HepG2 (cell line): Measurements from ENCODE around the gene KIF22. TPM values are rescaled to one million over a fixed set of nuclear protein-coding genes. Genes with fewer than 3 reads are reported as not detected.

Experiments
- CENPX ChIP-seq: sonication (generic); formaldehyde crosslinking; IDR thresholded peaks from 2 replicates; pipeline ENCODE4 v1.9.0; 2021; ENCODE audit warnings: mild to moderate bottlenecking, missing genetic modification reagents, moderate library complexity
- HES4 ChIP-seq: sonication (generic); formaldehyde crosslinking; IDR thresholded peaks from 2 replicates; pipeline ENCODE4 v1.9.0; 2021; ENCODE audit warnings: mild to moderate bottlenecking, missing genetic modification reagents, borderline replicate concordance
- HNF4A ChIP-seq: sonication (generic); formaldehyde crosslinking; IDR thresholded peaks from 2 replicates; pipeline ENCODE4 v1.4.0; 2020; ENCODE audit warnings: missing genetic modification reagents
- HNF4G ChIP-seq, 2 experiments: sonication (generic) in 1 of 2; formaldehyde crosslinking in 1 of 2; IDR thresholded peaks; 2 replicates each; pipeline versions ENCODE4 v1.4.0 to v1.6.1; 2011 to 2020; ENCODE audit warnings: borderline replicate concordance in 2 of 2, low read depth in 2 of 2, mild to moderate bottlenecking in 2 of 2, low read length in 1 of 2, missing genetic modification reagents in 1 of 2, moderate library complexity in 1 of 2
- KLF11 ChIP-seq: IDR thresholded peaks from 2 replicates; pipeline ENCODE4 v1.6.1; 2016; ENCODE audit warnings: missing compliant biosample characterization
- MTF1 ChIP-seq: sonication (generic); formaldehyde crosslinking; IDR thresholded peaks from 2 replicates; pipeline ENCODE4 v1.5.0; 2020; ENCODE audit warnings: missing genetic modification reagents
- POLR2AphosphoS5 ChIP-seq: IDR thresholded peaks from 2 replicates; pipeline ENCODE4 v1.6.1; 2012; ENCODE audit warnings: low read depth, low read length
- SCMH1 ChIP-seq: sonication (generic); formaldehyde crosslinking; IDR thresholded peaks from 2 replicates; pipeline ENCODE4 v1.9.0; 2021; ENCODE audit warnings: missing genetic modification reagents, mild to moderate bottlenecking, borderline replicate concordance
- SNRNP70 ChIP-seq: fragments of 200-400 bp; formaldehyde crosslinking; IDR thresholded peaks from 2 replicates; pipeline ENCODE4 v1.6.1; 2017; ENCODE audit warnings: mild to moderate bottlenecking, low read depth, low read length, moderate library complexity
- SP5 ChIP-seq: IDR thresholded peaks from 2 replicates; pipeline ENCODE4 v1.6.1; 2016; ENCODE audit warnings: low read depth, borderline replicate concordance
- SPEN ChIP-seq: sonication (generic); formaldehyde crosslinking; IDR thresholded peaks from 2 replicates; pipeline ENCODE4 v1.5.1; 2020; ENCODE audit warnings: low read depth, mild to moderate bottlenecking, missing genetic modification reagents
- TFDP2 ChIP-seq: sonication (generic); formaldehyde crosslinking; IDR thresholded peaks from 2 replicates; pipeline ENCODE4 v1.4.0; 2020; ENCODE audit warnings: missing genetic modification reagents
- ZFY ChIP-seq: sonication (generic); formaldehyde crosslinking; IDR thresholded peaks from 2 replicates; pipeline ENCODE4 v1.4.0; 2020; ENCODE audit warnings: missing genetic modification reagents
- ZNF121 ChIP-seq: sonication (generic); formaldehyde crosslinking; IDR thresholded peaks from 2 replicates; pipeline ENCODE4 v1.5.0; 2020; ENCODE audit warnings: mild to moderate bottlenecking, missing genetic modification reagents
- ZNF281 ChIP-seq: sonication (generic); formaldehyde crosslinking; IDR thresholded peaks from 2 replicates; pipeline ENCODE4 v1.4.0; 2020; ENCODE audit warnings: missing genetic modification reagents, borderline replicate concordance
- ZNF362 ChIP-seq: sonication (generic); formaldehyde crosslinking; IDR thresholded peaks from 2 replicates; pipeline ENCODE4 v1.4.0; 2020; ENCODE audit warnings: missing genetic modification reagents, mild to moderate bottlenecking, borderline replicate concordance
- ZNF709 ChIP-seq: sonication (generic); formaldehyde crosslinking; IDR thresholded peaks from 2 replicates; pipeline ENCODE4 v1.5.0; 2020; ENCODE audit warnings: mild to moderate bottlenecking, missing genetic modification reagents
- ZNF777 ChIP-seq: sonication (generic); formaldehyde crosslinking; IDR thresholded peaks from 2 replicates; pipeline ENCODE4 v1.4.0; 2020; ENCODE audit warnings: missing genetic modification reagents
- polyA plus RNA-seq, 8 experiments: library from polyadenylated mRNA; depleted of rRNA in 3 of 8; stranded (reverse) in 7 of 8; unstranded in 1 of 8; fragments of >200 nt; fragmentation: Illumina TruSeq in 4 of 8; extraction: Trizol in 4 of 8; gene quantifications; 2 replicates each; pipeline versions ENCODE4 v1.2.1 to v1.2.3, GENCODE V29; 2011 to 2016; ENCODE audit warnings: low read depth in 4 of 8, missing spikeins in 1 of 8, mixed read lengths in 1 of 8; ENCODE audit not compliant: insufficient read depth in 1 of 8
- total RNA-seq, 5 experiments: library from RNA; depleted of rRNA; stranded (reverse); fragments of >200 nt; fragmentation: Illumina TruSeq; extraction: Trizol; gene quantifications; 2 replicates each; pipeline ENCODE4 v1.2.3, GENCODE V29; 2016; ENCODE audit warnings: low read depth in 1 of 5
- TF ChIP-seq, protein P1 (sequence below): IDR thresholded peaks from 2 replicates; pipeline ENCODE4 v1.6.1; 2016; ENCODE audit warnings: missing compliant biosample characterization, missing genetic modification reagents, borderline replicate concordance
- TF ChIP-seq, protein P2 (sequence below): sonication (generic); formaldehyde crosslinking; conservative IDR thresholded peaks from 2 replicates; pipeline ENCODE4 v1.8.0; 2022; ENCODE audit warnings: low read depth, missing genetic modification reagents

The KIF22 gene
- total and polyA plus RNA-seq, 2 of the 13 experiments (the other 11 are each of a cell fraction or from before 2014, with no cell fraction given) = 95.8 to 118 TPM

- TF ChIP-seq HNF4A (CRISPR knock-in tag) (peak; percentile 69), ZNF709 (CRISPR knock-in tag) (no peak), HES4 (CRISPR knock-in tag) (no peak; the same call in 1 of the 2 replicates), ZNF121 (CRISPR knock-in tag) (no peak), HNF4G (IDR thresholded peaks at IDR 0.05; ENCODE audit: borderline replicate concordance, low read depth, low read length) (peak; percentile 76), HNF4G (CRISPR knock-in tag; IDR thresholded peaks at IDR 0.05; ENCODE audit: borderline replicate concordance, low read depth) (no peak), SP5 (CRISPR knock-in tag) (no peak), ZFY (CRISPR knock-in tag) (no peak), SNRNP70 (no peak), CENPX (CRISPR knock-in tag) (no peak), ZNF777 (CRISPR knock-in tag) (no peak), ZNF362 (CRISPR knock-in tag) (no peak), TFDP2 (0 out of 2 replicates have a peak, but pooled peaks have one; percentile 20), SCMH1 (CRISPR knock-in tag) (no peak), SPEN (CRISPR knock-in tag) (no peak; the same call in 1 of the 2 replicates), POLR2AphosphoS5 (no peak), KLF11 (CRISPR knock-in tag) (no peak), MTF1 (no peak), ZNF281 (CRISPR knock-in tag) (no peak)
- TF ChIP-seq, protein P1, sequence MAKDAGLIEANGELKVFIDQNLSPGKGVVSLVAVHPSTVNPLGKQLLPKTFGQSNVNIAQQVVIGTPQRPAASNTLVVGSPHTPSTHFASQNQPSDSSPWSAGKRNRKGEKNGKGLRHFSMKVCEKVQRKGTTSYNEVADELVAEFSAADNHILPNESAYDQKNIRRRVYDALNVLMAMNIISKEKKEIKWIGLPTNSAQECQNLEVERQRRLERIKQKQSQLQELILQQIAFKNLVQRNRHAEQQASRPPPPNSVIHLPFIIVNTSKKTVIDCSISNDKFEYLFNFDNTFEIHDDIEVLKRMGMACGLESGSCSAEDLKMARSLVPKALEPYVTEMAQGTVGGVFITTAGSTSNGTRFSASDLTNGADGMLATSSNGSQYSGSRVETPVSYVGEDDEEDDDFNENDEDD (CRISPR knock-in tag) = no peak
- TF ChIP-seq, protein P2, sequence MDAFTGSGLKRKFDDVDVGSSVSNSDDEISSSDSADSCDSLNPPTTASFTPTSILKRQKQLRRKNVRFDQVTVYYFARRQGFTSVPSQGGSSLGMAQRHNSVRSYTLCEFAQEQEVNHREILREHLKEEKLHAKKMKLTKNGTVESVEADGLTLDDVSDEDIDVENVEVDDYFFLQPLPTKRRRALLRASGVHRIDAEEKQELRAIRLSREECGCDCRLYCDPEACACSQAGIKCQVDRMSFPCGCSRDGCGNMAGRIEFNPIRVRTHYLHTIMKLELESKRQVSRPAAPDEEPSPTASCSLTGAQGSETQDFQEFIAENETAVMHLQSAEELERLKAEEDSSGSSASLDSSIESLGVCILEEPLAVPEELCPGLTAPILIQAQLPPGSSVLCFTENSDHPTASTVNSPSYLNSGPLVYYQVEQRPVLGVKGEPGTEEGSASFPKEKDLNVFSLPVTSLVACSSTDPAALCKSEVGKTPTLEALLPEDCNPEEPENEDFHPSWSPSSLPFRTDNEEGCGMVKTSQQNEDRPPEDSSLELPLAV (CRISPR knock-in tag) = no peak
These were observed 29.8 kb upstream of the KIF22 start (continued) for GRCh38 chr16:29760567-29761279.
